Activated naive CD8-positive, alpha-beta T cell treated with anti-CD3 and anti-CD28 coated beads, Interleukin-2, amount 10 ng/mL, durations not matched to agents 7 days and 5 days (primary cell): ENCODE measurements around the gene ARMCX6. TPM values are rescaled to one million over a fixed set of nuclear protein-coding genes. Genes with fewer than 3 reads are reported as not detected.
"Not testable (repeated sequence)": the region's sequence is repeated elsewhere in the genome, so short reads cannot be mapped to it uniquely, and the experiment has no call there.

ENCODE experiments used
- ATAC-seq: fragments of 150-1000 bp; cut with Tn5 transposase; one replicate; pipeline ENCODE4 v1.10.0; 2021; ENCODE audit warnings: low read depth, moderate library complexity
- POLR2A ChIA-PET: fragments of 350-600 bp; sonication (Branson Sonifier 250); formaldehyde crosslinking; loops from one replicate; lab custom pipeline; 2021; ENCODE audit warnings: antibody characterized with exemption; lab: Charles Lee
- DNase-seq: peaks from one replicate; pipeline ENCODE4 v3.0.0; 2021
- H3K27ac Mint-ChIP-seq: one replicate; pipeline ENCODE4 v1.8.0; 2022; ENCODE audit warnings: mild to moderate bottlenecking, mixed read lengths
- H3K27me3 Mint-ChIP-seq: one replicate; pipeline ENCODE4 v1.8.0; 2022; ENCODE audit warnings: mild to moderate bottlenecking, moderate library complexity, mixed read lengths
- H3K36me3 Mint-ChIP-seq: one replicate; pipeline ENCODE4 v1.8.0; 2021; ENCODE audit warnings: mild to moderate bottlenecking, mixed read lengths
- H3K4me1 Mint-ChIP-seq: one replicate; pipeline ENCODE4 v1.8.0; 2021; ENCODE audit warnings: mixed read lengths
- H3K4me3 Mint-ChIP-seq: one replicate; pipeline ENCODE4 v1.8.0; 2022; ENCODE audit warnings: mild to moderate bottlenecking, moderate library complexity, mixed read lengths
- H3K9me3 Mint-ChIP-seq: one replicate; pipeline ENCODE4 v1.8.0; 2021; ENCODE audit warnings: mixed read lengths
- total RNA-seq, 2 experiments: library from RNA; stranded (reverse); gene quantifications; one replicate each; pipeline ENCODE4 v1.2.3, GENCODE V29; 2021

Gene ARMCX6
- total RNA-seq, 2 experiments from 2014 or later = 37.5 to 37.7 TPM

DNA sequence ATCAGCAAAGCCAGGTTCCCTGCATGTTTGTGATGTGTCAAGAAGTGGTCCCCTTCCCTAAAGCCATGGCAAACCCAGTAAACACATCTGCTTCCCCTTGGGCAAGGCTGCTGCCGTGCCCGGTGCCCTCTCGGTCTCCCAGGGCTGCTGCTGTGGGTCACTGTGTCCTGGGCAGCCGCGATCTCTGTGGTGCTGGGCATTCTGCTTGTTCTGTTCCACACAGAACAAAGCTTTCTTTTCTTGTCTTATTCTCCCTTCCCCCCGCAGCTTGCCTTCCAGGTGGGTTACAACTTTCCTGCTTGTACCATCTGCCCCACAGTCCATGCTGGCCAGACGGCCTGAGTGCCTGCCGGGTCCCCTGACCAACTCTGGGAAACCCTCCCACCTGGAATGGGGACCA lies 18.2 kb downstream of the ARMCX6 start:
- POLR2A ChIA-PET, H3K27ac Mint-ChIP-seq, H3K36me3 Mint-ChIP-seq, H3K4me1 Mint-ChIP-seq, H3K9me3 Mint-ChIP-seq, DNase-seq, H3K27me3 Mint-ChIP-seq, ATAC-seq, H3K4me3 Mint-ChIP-seq: not testable (repeated sequence)

DNA sequence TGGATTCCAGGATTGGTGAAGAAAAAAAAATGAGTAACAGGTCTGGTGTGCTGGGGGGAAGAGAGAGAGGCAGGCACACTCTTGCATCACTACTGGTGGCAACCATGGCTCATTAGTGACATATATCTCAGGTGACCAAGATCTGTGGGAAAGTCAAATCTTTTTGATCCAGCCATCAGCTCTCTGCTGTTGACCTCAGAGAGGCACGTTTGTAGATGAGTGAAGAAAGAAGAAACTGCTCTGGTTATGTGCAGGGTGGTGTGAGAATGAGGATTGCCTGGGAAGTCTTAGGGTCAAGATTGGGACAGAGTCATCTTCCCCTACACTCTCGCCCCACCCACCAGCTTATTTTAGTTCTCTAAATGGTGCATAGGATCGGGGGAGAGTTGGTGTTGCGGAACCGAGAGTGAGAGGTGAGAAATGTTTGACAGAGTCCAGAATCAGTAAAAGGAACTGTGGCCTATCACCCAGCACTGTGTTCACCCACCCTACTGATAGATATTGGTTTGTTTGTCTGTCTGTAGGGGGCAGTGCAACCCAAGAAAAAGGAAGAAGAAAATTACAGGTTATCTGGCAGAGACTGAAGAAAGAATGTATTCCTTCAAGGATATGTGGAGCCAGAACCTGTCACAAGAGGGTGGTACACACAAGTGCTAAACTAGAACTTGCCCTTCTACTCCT lies 21.9 kb downstream of the ARMCX6 start:
- DNase-seq = no peak
- H3K9me3 Mint-ChIP-seq = no peaks in the 10 kb centered on the region
- H3K4me1 Mint-ChIP-seq = no peaks in the 10 kb centered on the region
- no peak overlapping the region for H3K4me3 Mint-ChIP-seq
- H3K36me3 Mint-ChIP-seq = no peaks in the 10 kb centered on the region
- no peak overlapping the region for H3K27ac Mint-ChIP-seq
- POLR2A ChIA-PET = no interaction called here
- peaks cover 3% of the 10 kb centered on the region for H3K27me3 Mint-ChIP-seq
- ATAC-seq = no peak

Other genes with a start within 250 kb of the ARMCX6 start
- gene BTK, start 231.8 kb downstream of the ARMCX6 start, total RNA-seq = 1 to 10 TPM in 1 of 2 experiments, under 1 TPM in 1; 0.48 to 1.1 TPM
- 100 to 1,000 TPM; 271 to 325 TPM for gene RPL36A, start 227.0 kb downstream of the ARMCX6 start, total RNA-seq
- 10 to 100 TPM; 27.7 to 32.5 TPM for gene GLA, start 210.1 kb downstream of the ARMCX6 start, total RNA-seq
- 10 to 100 TPM; 36.9 to 41.1 TPM for gene HNRNPH2, start 209.8 kb downstream of the ARMCX6 start, total RNA-seq
- gene ARMCX4, start 132.5 kb downstream of the ARMCX6 start, total RNA-seq = 1 to 10 TPM; 4.3 to 4.8 TPM
- gene ARMCX1, start 67.5 kb downstream of the ARMCX6 start, total RNA-seq = under 1 TPM; 0.45 to 0.72 TPM
- 10 to 100 TPM; 25.0 to 29.7 TPM for gene ARMCX3, start 5.2 kb upstream of the ARMCX6 start, total RNA-seq
- 10 to 100 TPM in 1 of 2 experiments, 1 to 10 TPM in 1; 8.8 to 10.9 TPM for gene ARMCX2, start 41.9 kb upstream of the ARMCX6 start, total RNA-seq